ENCODE measurements around the gene DDX6. TPM values are rescaled to one million over a fixed set of nuclear protein-coding genes. Genes with fewer than 3 reads are reported as not detected.

The DDX6 gene
- total and polyA plus RNA-seq, 10 of the 15 experiments (the other 5 are each of a cell fraction or from before 2014, with no cell fraction given), result 6.6 to 119 (median 48.8) TPM

DNA sequence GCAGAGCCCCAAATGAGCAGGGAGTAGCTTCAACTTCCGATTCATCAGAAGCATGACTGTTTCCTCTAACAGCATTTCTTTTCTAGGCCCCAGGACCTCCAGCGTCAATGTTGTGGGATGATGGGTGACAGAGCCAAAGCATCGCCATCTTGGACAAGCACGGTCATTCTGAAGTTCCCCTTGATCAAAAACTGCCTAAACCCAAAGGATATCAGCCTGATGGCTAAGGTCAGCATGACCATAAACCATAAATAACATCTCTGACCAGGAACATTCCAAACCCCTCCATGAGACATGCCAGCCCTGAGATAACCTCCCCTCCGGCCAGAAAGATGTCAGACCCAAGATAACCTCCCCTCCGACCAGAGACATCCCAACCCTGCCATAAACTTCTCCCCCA lies 82.7 kb downstream of the DDX6 start:
- CTCF ChIA-PET, result interaction anchor here (0.9 kb wide), 1 partner anchor 9 kb away, joined by 3 read pairs; no protein-coding TSS in a partner anchor
- Histone ChIP-seq H3K36me3 (ENCODE audit: control insufficient read depth in 2 of 2, insufficient read depth in 2 of 2, low read length in 1 of 2) (no peaks in the 10 kb centered on the region), H3K27me3 (replicated peaks in 1 of 2; ENCODE audit: control insufficient read depth in 2 of 2, insufficient read depth in 2 of 2, low read length in 1 of 2) (no peaks in the 10 kb centered on the region), H2AFZ (ENCODE audit: control insufficient read depth, low read depth, low read length) (no peak overlapping the region), H3K4me1 (ENCODE audit: control insufficient read depth, insufficient read depth, low read length) (peaks cover 15% of the 10 kb centered on the region), H3K9ac (ENCODE audit: control insufficient read depth, insufficient read depth, low read length) (no peak overlapping the region), H4K20me1 (ENCODE audit: control insufficient read depth, insufficient read depth) (no peaks in the 10 kb centered on the region), H3K4me2 (ENCODE audit: control insufficient read depth, insufficient read depth) (no peak overlapping the region), H3K9me3 (replicated peaks; ENCODE audit: control insufficient read depth, insufficient read depth, low read length) (no peaks in the 10 kb centered on the region), H3K27ac (ENCODE audit: control insufficient read depth, insufficient read depth) (no peak overlapping the region), H3K4me3 (no peak overlapping the region), H3K79me2 (ENCODE audit: control insufficient read depth, insufficient read depth, low read length) (no peaks in the 10 kb centered on the region)
- POLR2A ChIA-PET, result no interaction called here
- TF ChIP-seq, protein P1, sequence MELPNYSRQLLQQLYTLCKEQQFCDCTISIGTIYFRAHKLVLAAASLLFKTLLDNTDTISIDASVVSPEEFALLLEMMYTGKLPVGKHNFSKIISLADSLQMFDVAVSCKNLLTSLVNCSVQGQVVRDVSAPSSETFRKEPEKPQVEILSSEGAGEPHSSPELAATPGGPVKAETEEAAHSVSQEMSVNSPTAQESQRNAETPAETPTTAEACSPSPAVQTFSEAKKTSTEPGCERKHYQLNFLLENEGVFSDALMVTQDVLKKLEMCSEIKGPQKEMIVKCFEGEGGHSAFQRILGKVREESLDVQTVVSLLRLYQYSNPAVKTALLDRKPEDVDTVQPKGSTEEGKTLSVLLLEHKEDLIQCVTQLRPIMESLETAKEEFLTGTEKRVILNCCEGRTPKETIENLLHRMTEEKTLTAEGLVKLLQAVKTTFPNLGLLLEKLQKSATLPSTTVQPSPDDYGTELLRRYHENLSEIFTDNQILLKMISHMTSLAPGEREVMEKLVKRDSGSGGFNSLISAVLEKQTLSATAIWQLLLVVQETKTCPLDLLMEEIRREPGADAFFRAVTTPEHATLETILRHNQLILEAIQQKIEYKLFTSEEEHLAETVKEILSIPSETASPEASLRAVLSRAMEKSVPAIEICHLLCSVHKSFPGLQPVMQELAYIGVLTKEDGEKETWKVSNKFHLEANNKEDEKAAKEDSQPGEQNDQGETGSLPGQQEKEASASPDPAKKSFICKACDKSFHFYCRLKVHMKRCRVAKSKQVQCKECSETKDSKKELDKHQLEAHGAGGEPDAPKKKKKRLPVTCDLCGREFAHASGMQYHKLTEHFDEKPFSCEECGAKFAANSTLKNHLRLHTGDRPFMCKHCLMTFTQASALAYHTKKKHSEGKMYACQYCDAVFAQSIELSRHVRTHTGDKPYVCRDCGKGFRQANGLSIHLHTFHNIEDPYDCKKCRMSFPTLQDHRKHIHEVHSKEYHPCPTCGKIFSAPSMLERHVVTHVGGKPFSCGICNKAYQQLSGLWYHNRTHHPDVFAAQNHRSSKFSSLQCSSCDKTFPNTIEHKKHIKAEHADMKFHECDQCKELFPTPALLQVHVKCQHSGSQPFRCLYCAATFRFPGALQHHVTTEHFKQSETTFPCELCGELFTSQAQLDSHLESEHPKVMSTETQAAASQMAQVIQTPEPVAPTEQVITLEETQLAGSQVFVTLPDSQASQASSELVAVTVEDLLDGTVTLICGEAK (IDR thresholded peaks at IDR 0.05; ENCODE audit: borderline replicate concordance), result no peak
- TF ChIP-seq HDAC2 (IDR thresholded peaks at IDR 0.05) (no peak), ESRRA (IDR thresholded peaks at IDR 0.05; ENCODE audit: low read length) (no peak), NRF1 (conservative IDR thresholded peaks at IDR 0.05; ENCODE audit: low read depth, low read length) (no peak)
- in situ Hi-C loops (cut with MboI) (no loop called here), intact Hi-C loops (cut with micrococcal nuclease; ENCODE audit: unreplicated experiment) (no loop called here)
- 80% methylated on average over 6 of the region's 6 CpGs for WGBS (ENCODE audit: insufficient coverage, insufficient replicate concordance, low lambda C conversion rate, missing lambda C conversion rate)
- DNase-seq (ENCODE audit: low read depth, low spot score) (no peak), FAIRE-seq (no peak), ATAC-seq (no peak)
- no TSS peak for BruUV-seq (replicated peaks)
- SMC1A ChIA-PET (ENCODE audit: uncharacterized antibody, unreplicated experiment), result no interaction called here
- RAD21 ChIA-PET (ENCODE audit: unreplicated experiment), result no interaction called here

DNA sequence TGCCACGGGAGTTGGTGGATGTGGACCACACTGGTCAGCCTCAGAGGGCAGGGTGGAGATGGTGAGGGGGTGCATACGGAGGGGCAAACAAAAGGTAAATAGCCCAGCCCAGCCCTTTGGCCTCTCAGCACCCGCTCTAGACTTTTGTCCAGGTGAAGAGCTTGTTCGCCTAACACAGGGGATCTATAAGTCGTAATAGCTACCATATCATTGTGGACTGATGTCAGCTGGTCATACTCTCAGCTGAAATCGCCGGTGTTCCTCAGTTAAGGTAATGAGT lies 84.5 kb downstream of the DDX6 start:
- WGBS (ENCODE audit: insufficient coverage, insufficient replicate concordance, low lambda C conversion rate, missing lambda C conversion rate), result 78% methylated on average over 7 of the region's 7 CpGs
- Histone ChIP-seq H3K36me3 (ENCODE audit: control insufficient read depth in 2 of 2, insufficient read depth in 2 of 2, low read length in 1 of 2) (no peaks in the 10 kb centered on the region), H2AFZ (ENCODE audit: control insufficient read depth, low read depth, low read length) (no peak overlapping the region), H3K27ac (ENCODE audit: control insufficient read depth, insufficient read depth) (no peak overlapping the region), H3K27me3 (replicated peaks in 1 of 2; ENCODE audit: control insufficient read depth in 2 of 2, insufficient read depth in 2 of 2, low read length in 1 of 2) (no peaks in the 10 kb centered on the region), H3K79me2 (ENCODE audit: control insufficient read depth, insufficient read depth, low read length) (no peaks in the 10 kb centered on the region), H3K9ac (ENCODE audit: control insufficient read depth, insufficient read depth, low read length) (no peak overlapping the region), H3K4me2 (ENCODE audit: control insufficient read depth, insufficient read depth) (no peak overlapping the region), H3K4me1 (ENCODE audit: control insufficient read depth, insufficient read depth, low read length) (peaks cover 15% of the 10 kb centered on the region), H3K4me3 (no peak overlapping the region), H4K20me1 (ENCODE audit: control insufficient read depth, insufficient read depth) (no peaks in the 10 kb centered on the region), H3K9me3 (replicated peaks; ENCODE audit: control insufficient read depth, insufficient read depth, low read length) (no peaks in the 10 kb centered on the region)
- ATAC-seq (no peak), FAIRE-seq (no peak), DNase-seq (ENCODE audit: low read depth, low spot score) (no peak)
- intact Hi-C loops (cut with micrococcal nuclease; ENCODE audit: unreplicated experiment), result no loop called here
- no peak for TF ChIP-seq RUNX3 (IDR thresholded peaks at IDR 0.05; ENCODE audit: low read length)
- TF ChIP-seq ZNF274 (IDR thresholded peaks at IDR 0.05; ENCODE audit: insufficient read depth, insufficient read length), result no peak
- no peak for TF ChIP-seq YY1 (IDR thresholded peaks at IDR 0.05; ENCODE audit: low read depth, low read length)
- TF ChIP-seq, protein P2, sequence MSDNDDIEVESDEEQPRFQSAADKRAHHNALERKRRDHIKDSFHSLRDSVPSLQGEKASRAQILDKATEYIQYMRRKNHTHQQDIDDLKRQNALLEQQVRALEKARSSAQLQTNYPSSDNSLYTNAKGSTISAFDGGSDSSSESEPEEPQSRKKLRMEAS (IDR thresholded peaks at IDR 0.05; ENCODE audit: low read depth, low read length), result no peak
- TF ChIP-seq RBBP5 (conservative IDR thresholded peaks at IDR 0.05), result no peak
- TF ChIP-seq, protein P3, sequence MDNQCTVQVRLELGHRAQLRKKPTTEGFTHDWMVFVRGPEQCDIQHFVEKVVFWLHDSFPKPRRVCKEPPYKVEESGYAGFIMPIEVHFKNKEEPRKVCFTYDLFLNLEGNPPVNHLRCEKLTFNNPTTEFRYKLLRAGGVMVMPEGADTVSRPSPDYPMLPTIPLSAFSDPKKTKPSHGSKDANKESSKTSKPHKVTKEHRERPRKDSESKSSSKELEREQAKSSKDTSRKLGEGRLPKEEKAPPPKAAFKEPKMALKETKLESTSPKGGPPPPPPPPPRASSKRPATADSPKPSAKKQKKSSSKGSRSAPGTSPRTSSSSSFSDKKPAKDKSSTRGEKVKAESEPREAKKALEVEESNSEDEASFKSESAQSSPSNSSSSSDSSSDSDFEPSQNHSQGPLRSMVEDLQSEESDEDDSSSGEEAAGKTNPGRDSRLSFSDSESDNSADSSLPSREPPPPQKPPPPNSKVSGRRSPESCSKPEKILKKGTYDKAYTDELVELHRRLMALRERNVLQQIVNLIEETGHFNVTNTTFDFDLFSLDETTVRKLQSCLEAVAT (IDR thresholded peaks at IDR 0.05), result no peak
- TF ChIP-seq JUNB (IDR thresholded peaks at IDR 0.05), result no peak
- TF ChIP-seq CBX5 (IDR thresholded peaks at IDR 0.05; ENCODE audit: low read depth), result no peak
- no peak for TF ChIP-seq CHD1 (IDR thresholded peaks at IDR 0.05; ENCODE audit: low read depth, low read length)
- TF ChIP-seq CBX3 (IDR thresholded peaks at IDR 0.05; ENCODE audit: borderline replicate concordance, low read depth), result no peak
- no peak for TF ChIP-seq TAF1 (IDR thresholded peaks at IDR 0.05; ENCODE audit: borderline replicate concordance, low read depth, low read length)
- in situ Hi-C loops (cut with MboI), result no loop called here
- ChIA-PET POLR2A (no interaction called here), SMC1A (ENCODE audit: uncharacterized antibody, unreplicated experiment) (no interaction called here), CTCF (no interaction called here), RAD21 (ENCODE audit: unreplicated experiment) (no interaction called here)
- no TSS peak for BruUV-seq (replicated peaks)
